SK-N-SH treated with all-trans-retinoic acid at 6 μM for 48 hours (cell line): ENCODE results near the gene DDX50.

Experiments
- ATAC-seq: fragments of 200-7000 bp; cut with Tn5 transposase; 3 replicates; pipeline ENCODE4 v1.9.1; 2020; ENCODE audit warnings: mild to moderate bottlenecking, moderate library complexity
- ARNTL ChIP-seq: fragments of 450-650 bp; formaldehyde crosslinking; IDR thresholded peaks from 2 replicates; pipeline ENCODE4 v1.5.0; 2020; ENCODE audit warnings: low read depth, mild to moderate bottlenecking, moderate library complexity, borderline replicate concordance
- BACH2 ChIP-seq: fragments of 250-450 bp; sonication (Bioruptor Pico); IDR thresholded peaks from 2 replicates; pipeline ENCODE4 v1.9.0; 2021; ENCODE audit warnings: mild to moderate bottlenecking, borderline replicate concordance
- CREB5 ChIP-seq: fragments of 250-450 bp; sonication (Bioruptor Pico); IDR thresholded peaks from 2 replicates; pipeline ENCODE4 v1.5.1; 2020; ENCODE audit warnings: low read depth, mild to moderate bottlenecking, moderate library complexity
- CSDC2 ChIP-seq: fragments of 250-450 bp; sonication (Bioruptor Pico); IDR thresholded peaks from 2 replicates; pipeline ENCODE4 v1.5.0; 2020; ENCODE audit warnings: mild to moderate bottlenecking, moderate library complexity
- CSRNP3 ChIP-seq: fragments of 250-450 bp; sonication (Bioruptor Pico); IDR thresholded peaks from 2 replicates; pipeline ENCODE4 v1.5.1; 2021; ENCODE audit warnings: mild to moderate bottlenecking, moderate library complexity
- ESRRG ChIP-seq: fragments of 250-450 bp; sonication (Bioruptor Pico); IDR thresholded peaks from 2 replicates; pipeline ENCODE4 v1.6.1; 2021; ENCODE audit warnings: mild to moderate bottlenecking
- GLIS3 ChIP-seq: fragments of 250-450 bp; sonication (Bioruptor Pico); IDR thresholded peaks from 2 replicates; pipeline ENCODE4 v1.5.0; 2020; ENCODE audit warnings: mild to moderate bottlenecking, moderate library complexity
- OSR1 ChIP-seq: fragments of 250-450 bp; sonication (Bioruptor Pico); IDR thresholded peaks from 2 replicates; pipeline ENCODE4 v1.8.0; 2022; ENCODE audit warnings: moderate library complexity, mild to moderate bottlenecking, inconsistent platforms
- POU6F1 ChIP-seq: fragments of 250-450 bp; sonication (Bioruptor Pico); IDR thresholded peaks from 2 replicates; pipeline ENCODE4 v1.8.0; 2021; ENCODE audit warnings: low read depth, mild to moderate bottlenecking, moderate library complexity, borderline replicate concordance
- PPARA ChIP-seq: fragments of 250-450 bp; sonication (Bioruptor Pico); IDR thresholded peaks from 2 replicates; pipeline ENCODE4 v1.5.0; 2020; ENCODE audit warnings: mild to moderate bottlenecking, borderline replicate concordance
- RARB ChIP-seq: fragments of 250-450 bp; sonication (Bioruptor Pico); IDR thresholded peaks from 2 replicates; pipeline ENCODE4 v1.8.0; 2021; ENCODE audit warnings: mild to moderate bottlenecking, moderate library complexity
- SNAI2 ChIP-seq: fragments of 250-450 bp; sonication (Bioruptor Pico); IDR thresholded peaks from 2 replicates; pipeline ENCODE4 v1.5.0; 2020; ENCODE audit warnings: mild to moderate bottlenecking, moderate library complexity
- TCF4 ChIP-seq: fragments of 250-450 bp; sonication (Bioruptor Pico); IDR thresholded peaks from 2 replicates; pipeline ENCODE4 v1.8.0; 2021; ENCODE audit warnings: mild to moderate bottlenecking, moderate library complexity, borderline replicate concordance
- TOX ChIP-seq: fragments of 250-450 bp; sonication (Bioruptor Pico); IDR thresholded peaks from 2 replicates; pipeline ENCODE4 v1.8.0; 2021; ENCODE audit warnings: mild to moderate bottlenecking, moderate library complexity, borderline replicate concordance
- TSHZ2 ChIP-seq: fragments of 250-450 bp; sonication (Bioruptor Pico); IDR thresholded peaks from 2 replicates; pipeline ENCODE4 v1.5.0; 2020; ENCODE audit warnings: mild to moderate bottlenecking, moderate library complexity
- ZFP30 ChIP-seq: fragments of 450-650 bp; formaldehyde crosslinking; IDR thresholded peaks from 2 replicates; pipeline ENCODE4 v1.5.0; 2022; ENCODE audit warnings: mild to moderate bottlenecking, moderate library complexity
- ZNF565 ChIP-seq: fragments of 450-650 bp; formaldehyde crosslinking; conservative IDR thresholded peaks from 2 replicates; pipeline ENCODE4 v1.5.0; 2020; ENCODE audit warnings: low read depth, mild to moderate bottlenecking, moderate library complexity
- ZNF70 ChIP-seq: fragments of 450-650 bp; formaldehyde crosslinking; IDR thresholded peaks from 2 replicates; pipeline ENCODE4 v1.5.0; 2020; ENCODE audit warnings: mild to moderate bottlenecking, moderate library complexity
- ZNF8 ChIP-seq: fragments of 450-650 bp; formaldehyde crosslinking; IDR thresholded peaks from 2 replicates; pipeline ENCODE4 v1.5.0; 2020; ENCODE audit warnings: mild to moderate bottlenecking, moderate library complexity

DDX50 gene

GRCh38 chr10:68900427-68901104 lies 549 bp upstream of the DDX50 start (continued):
- TF ChIP-seq POU6F1 (CRISPR knock-in tag) = no peak
- peak; percentile 46; the same call in 1 of the 2 replicates for TF ChIP-seq TSHZ2
- TF ChIP-seq RARB (CRISPR knock-in tag) = no peak
- peak; percentile 37; the same call in 1 of the 2 replicates for TF ChIP-seq ZFP30 (CRISPR knock-in tag)
- no peak for TF ChIP-seq PPARA (CRISPR knock-in tag)
- no peak for TF ChIP-seq CSRNP3 (CRISPR knock-in tag)

GRCh38 chr10:68902382-68902781 lies 1.3 kb downstream of the DDX50 start:
- no peak for ATAC-seq
- no peak for TF ChIP-seq ZNF8 (CRISPR knock-in tag)
- TF ChIP-seq GLIS3 (CRISPR knock-in tag) = no peak
- TF ChIP-seq PPARA (CRISPR knock-in tag) = no peak
- TF ChIP-seq CSRNP3 (CRISPR knock-in tag) = no peak
- TF ChIP-seq CSDC2 (CRISPR knock-in tag) = no peak
- no peak for TF ChIP-seq SNAI2 (CRISPR knock-in tag)
- no peak for TF ChIP-seq RARB (CRISPR knock-in tag)
- no peak for TF ChIP-seq ZNF70
- TF ChIP-seq, all 23 proteins: peak for 0

GRCh38 chr10:68924593-68924992 lies 23.5 kb downstream of the DDX50 start:
- no peak for TF ChIP-seq ZNF565 (CRISPR knock-in tag)
- no peak for ATAC-seq

GRCh38 chr10:68925489-68925888 lies 24.4 kb downstream of the DDX50 start:
- no peak for ATAC-seq
- TF ChIP-seq BACH2 (CRISPR knock-in tag) (no peak), POU6F1 (CRISPR knock-in tag) (no peak), ZNF565 (CRISPR knock-in tag) (no peak), TOX (no peak), ESRRG (CRISPR knock-in tag) (no peak), CREB5 (CRISPR knock-in tag) (no peak), ZNF8 (CRISPR knock-in tag) (no peak), TSHZ2 (no peak), TCF4 (CRISPR knock-in tag) (no peak), ARNTL (CRISPR knock-in tag) (no peak), GLIS3 (CRISPR knock-in tag) (no peak), CSRNP3 (CRISPR knock-in tag) (no peak), OSR1 (no peak), PPARA (CRISPR knock-in tag) (no peak)
